Lower leg skin (tissue), 3 donors: Measurements from ENCODE around the gene TBL2.
"Not testable (repeated sequence)": the region's sequence is repeated elsewhere in the genome, so short reads cannot be mapped to it uniquely, and the experiment has no call there.

Experiments
- POLR2A ChIP-seq, 2 donors: fragments of 450-650 bp; IDR thresholded peaks; one replicate each; pipeline ENCODE4 v1.6.1; 2016 to 2017; ENCODE audit warnings: antibody characterized with exemption in 2 of 2, mild to moderate bottlenecking in 1 of 2, moderate library complexity in 1 of 2
- TF ChIP-seq, protein P1 (sequence below), 3 donors: fragments of 450-650 bp; IDR thresholded peaks; one replicate each; pipeline ENCODE4 v1.5.1; 2016; ENCODE audit warnings: antibody characterized with exemption in 3 of 3, mild to moderate bottlenecking in 3 of 3, moderate library complexity in 2 of 3

DNA sequence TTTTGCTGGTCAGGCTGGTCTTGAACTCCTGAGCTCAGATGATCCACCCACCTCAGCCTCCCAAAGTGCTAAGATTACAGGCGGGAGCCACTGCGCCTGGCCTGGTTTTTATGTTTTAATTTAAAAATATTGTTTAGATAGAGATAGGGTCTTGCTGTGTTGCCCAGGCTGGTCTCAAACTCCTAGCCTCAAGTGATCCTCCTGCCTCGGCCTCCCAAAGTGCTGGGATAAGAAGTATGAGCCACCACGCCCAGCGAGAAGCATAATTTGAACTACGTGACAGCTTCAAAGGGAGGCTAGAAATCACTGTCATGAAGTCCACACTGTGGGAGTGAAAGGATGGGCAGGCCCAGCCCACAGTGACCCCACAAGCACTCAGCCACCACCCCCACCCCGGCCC, 42.5 kb downstream of the TBL2 start:
- TF ChIP-seq, protein P1, sequence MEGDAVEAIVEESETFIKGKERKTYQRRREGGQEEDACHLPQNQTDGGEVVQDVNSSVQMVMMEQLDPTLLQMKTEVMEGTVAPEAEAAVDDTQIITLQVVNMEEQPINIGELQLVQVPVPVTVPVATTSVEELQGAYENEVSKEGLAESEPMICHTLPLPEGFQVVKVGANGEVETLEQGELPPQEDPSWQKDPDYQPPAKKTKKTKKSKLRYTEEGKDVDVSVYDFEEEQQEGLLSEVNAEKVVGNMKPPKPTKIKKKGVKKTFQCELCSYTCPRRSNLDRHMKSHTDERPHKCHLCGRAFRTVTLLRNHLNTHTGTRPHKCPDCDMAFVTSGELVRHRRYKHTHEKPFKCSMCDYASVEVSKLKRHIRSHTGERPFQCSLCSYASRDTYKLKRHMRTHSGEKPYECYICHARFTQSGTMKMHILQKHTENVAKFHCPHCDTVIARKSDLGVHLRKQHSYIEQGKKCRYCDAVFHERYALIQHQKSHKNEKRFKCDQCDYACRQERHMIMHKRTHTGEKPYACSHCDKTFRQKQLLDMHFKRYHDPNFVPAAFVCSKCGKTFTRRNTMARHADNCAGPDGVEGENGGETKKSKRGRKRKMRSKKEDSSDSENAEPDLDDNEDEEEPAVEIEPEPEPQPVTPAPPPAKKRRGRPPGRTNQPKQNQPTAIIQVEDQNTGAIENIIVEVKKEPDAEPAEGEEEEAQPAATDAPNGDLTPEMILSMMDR (IDR thresholded peaks at IDR 0.05) = not testable (repeated sequence)
- not testable (repeated sequence) for TF ChIP-seq POLR2A (IDR thresholded peaks at IDR 0.05)
